Heart left ventricle (tissue), 16 donors: Measurements from ENCODE around the gene NAA40. TPM values are rescaled to one million over a fixed set of nuclear protein-coding genes. Genes with fewer than 3 reads are reported as not detected.

Experiments used
- ATAC-seq, 4 donors: fragments of 200-7000 bp; cut with Tn5 transposase; one replicate each; pipeline ENCODE4 v1.9.1; 2020 to 2022; ENCODE audit warnings: moderate library complexity in 4 of 4, mild to moderate bottlenecking in 3 of 4, moderate number of reproducible peaks in 1 of 4
- DNase-seq, 5 donors: peaks; one replicate each; pipeline ENCODE4 v3.0.0-alpha.2; 2020
- H3K27ac ChIP-seq, 12 donors: fragments of 200-600 bp; sonication (generic) in 4 of 12; one replicate each; pipeline versions ENCODE4 v1.5.0 to v1.8.0; 2016 to 2022; ENCODE audit warnings: mild to moderate bottlenecking in 2 of 12
- H3K27me3 ChIP-seq, 9 donors: fragments of 200-600 bp; sonication (generic) in 2 of 9; one replicate each; pipeline versions ENCODE4 v1.5.1 to v1.8.0; 2016 to 2022; ENCODE audit warnings: mild to moderate bottlenecking in 3 of 9
- H3K36me3 ChIP-seq, 9 donors: fragments of 200-600 bp; sonication (generic) in 2 of 9; one replicate each; pipeline versions ENCODE4 v1.5.0 to v1.8.0; 2018 to 2022; ENCODE audit warnings: mild to moderate bottlenecking in 2 of 9
- H3K4me1 ChIP-seq, 12 donors: fragments of 200-600 bp; sonication (generic) in 4 of 12; one replicate each; pipeline versions ENCODE4 v1.5.0 to v1.8.0; 2016 to 2022; ENCODE audit warnings: mild to moderate bottlenecking in 3 of 12
- H3K4me3 ChIP-seq, 12 donors: fragments of 200-600 bp; sonication (generic) in 4 of 12; one replicate each; pipeline versions ENCODE4 v1.5.0 to v1.8.0; 2017 to 2022; ENCODE audit warnings: mild to moderate bottlenecking in 9 of 12, moderate library complexity in 4 of 12
- H3K9me3 ChIP-seq, 12 donors: fragments of 200-600 bp; sonication (generic) in 4 of 12; one replicate each; pipeline versions ENCODE4 v1.5.0 to v1.8.0; 2016 to 2022; ENCODE audit warnings: mild to moderate bottlenecking in 1 of 12
- CTCF ChIP-seq, 12 donors: fragments of 200-600 bp; sonication (generic) in 4 of 12; IDR thresholded peaks; one replicate each; pipeline versions ENCODE4 v1.5.0 to v1.8.0; 2018 to 2022; ENCODE audit warnings: antibody characterized with exemption in 12 of 12, mild to moderate bottlenecking in 5 of 12
- POLR2A ChIP-seq, 2 donors: fragments of 450-650 bp; IDR thresholded peaks; one replicate each; pipeline ENCODE4 v1.6.1; 2017; ENCODE audit warnings: antibody characterized with exemption in 2 of 2, mild to moderate bottlenecking in 2 of 2, moderate library complexity in 2 of 2
- WGBS, 4 donors: extraction: QIAGEN DNeasy Blood & Tissue Kit in 2 of 4; methylation state at CpG; one replicate each; pipeline versions ENCODE4 v1.1.5 to v1.1.7; 2013 to 2018; 5-methylcytosine and 5-hydroxymethylcytosine counted together
- intact Hi-C, 10 donors: fragments of 100-400 bp; cut with DNase I; formaldehyde crosslinking; loops; one replicate each; pipeline versions ENCODE4 v1.11.1 to v1.14.2; 2022
- polyA plus RNA-seq, 2 donors: library from polyadenylated mRNA; stranded (reverse); fragments of 200-250 nt; gene quantifications; one replicate each; pipeline ENCODE4 v1.2.3, GENCODE V29; 2013
- total RNA-seq, 9 donors: library from RNA; depleted of rRNA in 2 of 9; stranded (reverse); fragments of >200 nt in 2 of 9; fragmentation: NEBNext Ultra II Directional in 3 of 9; extraction: Animal tissue kit (Norgen Biotek cat#: 25700) in 3 of 9; gene quantifications; one replicate each; pipeline versions ENCODE4 v1.1.0 to v1.2.4, GENCODE V29; 2016 to 2023
- donor health status: ischemic (EF 13 %, LVEDD 7.1; RV severe dilation, severe dysfunction).
- donor health status: healthy with polysubstance abuse.
- donor health status: DM: no; HTN: yes; CAD: no.
- donor health status: DM: no; HTN: no; CAD: no.
- donor health status: ischemic (EF 25% LVEDD 6.9; RV normal size, moderate dysfunction).
- donor health status: ischemic (EF 25% LVEDD 5.7; RV mildly dilated, moderate dysfunction).
- donor health status: healthy.
- donor health status: DM: yes; HTN: yes; CAD: no.
- donor health status: ischemic (EF 35%, LVEDD 5.7; RV mildly dilated, moderate dysfunction).
- donor health status: nonischemic (EF 11% LVEDD 7.7; RV severe dilation, severe dysfunction).
- donor health status: DM: yes; HTN: yes; CAD: no.
- donor health status: PGD.
- donor health status: ischemic (EF 29% LVEDD 5.4; RV normal size, mild dysfunction).
- donor health status: nonischemic (EF 23%, LVEDD 6.1; RV moderate dilation, normal function).

The NAA40 gene
- total and polyA plus RNA-seq, 11 donors, result 9.7 to 26.1 (median 19.6) TPM

GRCh38 chr11:63920126-63920938 lies 18.5 kb upstream of the NAA40 start:
- Histone ChIP-seq H3K27me3 (peaks cover 0 to 21% (median 0%) of the 10 kb centered on the region in 9 donors), H3K4me1 (peaks cover 7 to 57% (median 52%) of the 10 kb centered on the region in 12 donors), H3K27ac (peak overlapping the region; percentile 84 to 99 (median 92)), H3K36me3 (no peaks in the 10 kb centered on the region), H3K4me3 (peak overlapping the region in 9 of 12 donors; percentile 35 to 69 (median 47)), H3K9me3 (no peaks in the 10 kb centered on the region)
- DNase-seq (peak; percentile 89 to 95 (median 92)), ATAC-seq (peak; percentile 75 to 88 (median 80))
- intact Hi-C loops, result no loop called here
- WGBS, 4 donors, result 17 to 24% (median 20%) methylated on average over 21 to 22 of the region's 22 CpGs
- TF ChIP-seq POLR2A (IDR thresholded peaks at IDR 0.05) (peak in 1 of 2 donors; percentile 24), CTCF (IDR thresholded peaks at IDR 0.05) (no peak)

GRCh38 chr11:63920939-63921417 lies 17.8 kb upstream of the NAA40 start:
- no peaks in the 10 kb centered on the region for H3K9me3 ChIP-seq
- H3K4me1 ChIP-seq, result peaks cover 6 to 50% (median 46%) of the 10 kb centered on the region in 12 donors
- no peak for ATAC-seq
- no peaks in the 10 kb centered on the region for H3K36me3 ChIP-seq
- H3K27me3 ChIP-seq, result peaks cover 0 to 16% (median 0%) of the 10 kb centered on the region in 9 donors
- TF ChIP-seq CTCF (IDR thresholded peaks at IDR 0.05) (peak; percentile 33 to 64 (median 50)), POLR2A (IDR thresholded peaks at IDR 0.05) (no peak)
- peak overlapping the region in 2 of 12 donors; percentile 12 to 20 for H3K4me3 ChIP-seq
- peak overlapping the region in 11 of 12 donors; percentile 47 to 99 (median 93) for H3K27ac ChIP-seq
- peak in 1 of 5 donors; percentile 54 for DNase-seq
- intact Hi-C loops, result no loop called here
- 29 to 42% (median 35%) methylated on average over 9 to 14 of the region's 14 CpGs for WGBS, 4 donors

DNA sequence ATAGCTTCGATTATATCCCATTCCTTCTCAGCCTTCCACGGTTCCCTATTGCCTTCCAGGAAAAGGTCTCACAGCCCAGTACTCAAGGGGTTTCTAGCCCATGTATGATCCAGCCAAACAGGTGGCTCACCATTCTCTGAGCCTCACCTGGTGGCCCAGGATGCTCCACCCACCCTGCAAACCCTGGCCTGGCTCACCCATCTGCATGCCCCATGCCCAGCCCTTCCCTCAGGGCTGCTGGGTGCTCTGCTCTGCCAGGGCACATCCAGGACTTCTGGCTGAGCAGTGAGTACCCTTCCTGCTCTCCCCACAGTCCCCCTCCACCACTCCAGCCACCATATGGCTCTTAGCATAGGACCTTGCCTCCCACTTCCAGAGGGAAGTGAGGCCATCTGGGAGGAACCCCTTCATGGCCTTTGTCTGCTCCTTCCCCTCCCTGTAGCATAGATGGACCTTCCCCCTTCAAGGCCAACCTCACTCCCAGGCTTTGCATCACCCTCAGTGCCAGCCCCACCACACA lies 16.1 kb upstream of the NAA40 start:
- Histone ChIP-seq H3K27ac (no peak overlapping the region), H3K9me3 (no peaks in the 10 kb centered on the region), H3K4me1 (peaks cover 0 to 35% (median 32%) of the 10 kb centered on the region in 12 donors), H3K27me3 (peaks cover 0 to 3% (median 0%) of the 10 kb centered on the region in 9 donors), H3K4me3 (no peak overlapping the region), H3K36me3 (no peaks in the 10 kb centered on the region)
- TF ChIP-seq POLR2A (IDR thresholded peaks at IDR 0.05) (no peak), CTCF (IDR thresholded peaks at IDR 0.05) (no peak)
- WGBS, 4 donors, result 87 to 97% (median 92%) methylated on average over 2 of the region's 2 CpGs
- DNase-seq (no peak), ATAC-seq (no peak)
- intact Hi-C loops, result no loop called here

- no peaks in the 10 kb centered on the region for H3K27me3 ChIP-seq
- no peak overlapping the region for H3K4me3 ChIP-seq
- no peaks in the 10 kb centered on the region for H3K36me3 ChIP-seq
- H3K4me1 ChIP-seq, result peaks cover 0 to 29% (median 28%) of the 10 kb centered on the region in 12 donors
- no peaks in the 10 kb centered on the region for H3K9me3 ChIP-seq
- H3K27ac ChIP-seq, result no peak overlapping the region
- no peak for ATAC-seq
- no peak for DNase-seq
- WGBS, 4 donors, result 29 to 36% (median 33%) methylated on average over 4 of the region's 4 CpGs
- no peak for TF ChIP-seq CTCF (IDR thresholded peaks at IDR 0.05)
- no peak for TF ChIP-seq POLR2A (IDR thresholded peaks at IDR 0.05)
- intact Hi-C loops, result no loop called here
Measured at GRCh38 chr11:63923319-63923718, 15.5 kb upstream of the NAA40 start.
